Left hindlimb (tissue), 1 donor: ENCODE data around the gene MED16.
"Not testable (repeated sequence)": the region's sequence is repeated elsewhere in the genome, so short reads cannot be mapped to it uniquely, and the experiment has no call there.

Experiments used
- DNase-seq: peaks from one replicate; pipeline ENCODE4 v3.0.0-alpha.2; 2018

Gene MED16

DNA sequence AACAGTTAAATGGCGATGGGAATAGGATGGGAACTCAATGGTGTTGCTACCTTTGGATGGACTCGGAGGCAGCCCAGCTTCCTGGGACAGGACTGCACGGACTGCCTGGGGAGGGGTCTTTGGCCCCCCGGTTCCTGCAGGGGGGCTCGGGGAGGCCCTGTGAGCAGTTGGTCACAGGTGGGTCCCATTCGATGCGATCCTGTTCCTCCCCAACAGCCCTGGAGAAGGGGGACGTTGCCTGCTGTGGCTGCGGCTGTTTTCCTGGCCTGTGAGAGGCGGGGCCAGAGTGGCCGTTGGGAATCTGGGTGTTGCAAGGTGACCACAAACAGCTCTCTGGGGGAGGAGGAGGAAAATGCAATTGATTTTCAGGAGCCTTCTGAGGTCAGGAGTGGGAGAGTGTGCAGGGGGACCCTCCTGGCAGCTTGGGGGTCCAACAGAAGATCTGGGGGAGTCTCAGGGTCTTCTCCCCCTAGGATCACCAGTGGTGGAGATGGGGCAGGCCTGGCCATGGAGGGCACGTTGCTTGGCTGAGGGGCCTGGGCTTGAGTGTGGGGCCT is 69.3 kb downstream of the MED16 start:
- peak; percentile 15 for DNase-seq

DNA sequence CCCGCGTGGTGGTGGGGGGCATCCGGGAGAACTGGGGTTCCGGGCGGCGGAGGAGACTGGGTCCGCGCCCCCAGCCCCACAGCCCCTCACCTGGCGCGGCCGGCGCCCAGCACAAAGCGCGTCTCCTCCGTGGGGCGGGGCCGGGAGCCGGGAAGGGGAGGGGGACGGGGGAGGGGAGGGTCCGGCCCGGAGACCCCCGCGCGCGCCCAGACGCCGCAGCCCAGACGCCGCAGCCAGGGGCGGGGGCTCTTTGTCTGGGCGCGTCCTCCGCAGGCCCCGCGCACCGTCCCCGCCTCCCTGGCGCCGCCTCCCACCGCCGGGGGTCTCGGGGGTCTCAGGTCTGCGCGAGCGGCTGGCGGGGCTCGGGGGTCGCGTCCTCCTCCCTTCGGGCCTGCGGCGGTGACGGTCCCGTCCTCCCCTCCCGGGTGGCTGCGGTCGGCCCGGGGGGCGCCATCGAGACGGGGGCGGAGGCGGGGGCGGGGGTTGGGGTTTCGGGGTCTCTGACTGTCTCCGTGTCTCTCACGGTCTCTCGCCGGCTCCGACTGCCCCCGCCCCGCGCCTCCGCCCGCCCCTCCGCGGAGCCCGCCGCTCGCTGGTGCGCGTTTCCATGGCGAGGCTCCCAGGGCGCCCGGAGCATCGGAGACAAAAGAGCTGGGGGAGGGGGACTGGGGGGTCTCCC is 71.0 kb downstream of the MED16 start, which contains the start of gene PLPPR3:
TSS of gene PLPPR3 (minus strand) at position 131 of the 679 bp plus-strand sequence. CDS start 396 bp downstream, outside the sequence.
- DNase-seq, result peak; percentile 28

DNA sequence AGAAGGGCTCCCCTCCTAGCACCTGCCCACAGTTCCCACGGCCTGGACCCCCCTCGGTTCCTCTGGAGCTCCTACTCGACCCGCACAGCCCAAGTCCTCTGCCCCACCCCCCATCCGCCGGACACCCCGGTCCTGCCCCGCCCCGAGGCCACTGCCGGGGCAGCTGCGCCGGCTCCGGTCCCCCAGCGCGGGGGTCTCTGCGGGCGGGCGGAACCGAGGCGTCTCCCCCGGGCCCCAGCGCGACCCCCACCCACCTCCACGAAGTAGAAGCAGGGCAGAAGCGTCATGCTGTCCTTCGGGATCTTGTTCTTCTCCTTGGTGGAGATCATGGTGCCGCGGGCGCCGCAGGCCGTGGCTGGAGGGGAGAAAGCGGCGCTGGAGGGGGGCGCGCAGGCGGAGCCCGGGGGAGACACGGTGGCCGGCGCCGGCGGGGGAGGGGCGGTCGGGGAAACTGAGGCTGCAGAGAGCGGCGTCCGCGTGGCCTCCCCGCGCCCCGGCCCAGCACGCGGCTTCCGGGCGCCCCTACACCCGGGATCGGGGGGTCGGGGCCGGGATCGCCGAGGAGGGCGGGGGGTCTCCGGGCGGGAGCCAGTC is 71.7 kb downstream of the MED16 start:
- no peak for DNase-seq

- DNase-seq, result not testable (repeated sequence)
Measured at GRCh38 chr19:820212-820611, 72.8 kb downstream of the MED16 start.
